Activated naive CD8-positive, alpha-beta T cell treated with anti-CD3 and anti-CD28 coated beads, Interleukin-2, amount 10 ng/mL, durations not matched to agents 7 days and 5 days (primary cell): Measurements from ENCODE around the gene TMED3. TPM values are rescaled to one million over a fixed set of nuclear protein-coding genes. Genes with fewer than 3 reads are reported as not detected.

Experiments used
- ATAC-seq: fragments of 150-1000 bp; cut with Tn5 transposase; one replicate; pipeline ENCODE4 v1.10.0; 2021; ENCODE audit warnings: low read depth, moderate library complexity
- POLR2A ChIA-PET: fragments of 350-600 bp; sonication (Branson Sonifier 250); formaldehyde crosslinking; loops from one replicate; lab custom pipeline; 2021; ENCODE audit warnings: antibody characterized with exemption; lab: Charles Lee
- DNase-seq: peaks from one replicate; pipeline ENCODE4 v3.0.0; 2021
- H3K27ac Mint-ChIP-seq: one replicate; pipeline ENCODE4 v1.8.0; 2022; ENCODE audit warnings: mild to moderate bottlenecking, mixed read lengths
- H3K27me3 Mint-ChIP-seq: one replicate; pipeline ENCODE4 v1.8.0; 2022; ENCODE audit warnings: mild to moderate bottlenecking, moderate library complexity, mixed read lengths
- H3K36me3 Mint-ChIP-seq: one replicate; pipeline ENCODE4 v1.8.0; 2021; ENCODE audit warnings: mild to moderate bottlenecking, mixed read lengths
- H3K4me1 Mint-ChIP-seq: one replicate; pipeline ENCODE4 v1.8.0; 2021; ENCODE audit warnings: mixed read lengths
- H3K4me3 Mint-ChIP-seq: one replicate; pipeline ENCODE4 v1.8.0; 2022; ENCODE audit warnings: mild to moderate bottlenecking, moderate library complexity, mixed read lengths
- H3K9me3 Mint-ChIP-seq: one replicate; pipeline ENCODE4 v1.8.0; 2021; ENCODE audit warnings: mixed read lengths
- total RNA-seq, 2 experiments: library from RNA; stranded (reverse); gene quantifications; one replicate each; pipeline ENCODE4 v1.2.3, GENCODE V29; 2021

The TMED3 gene
- 10 to 100 TPM; 31.8 to 34.2 TPM for total RNA-seq

GRCh38 chr15:79310985-79311900 is at the start of gene TMED3:
Gene TMED3, plus strand, starts transcription at chr15:79311112. Its CDS starts 138 bp downstream, at chr15:79311250.
- Mint-ChIP-seq H3K27ac (peak within 1 kb of the TSS; percentile 86), H3K27me3 (peaks cover 32% of the 10 kb centered on the region), H3K4me1 (peaks cover 29% of the 10 kb centered on the region), H3K9me3 (no peaks in the 10 kb centered on the region), H3K36me3 (peaks cover 23% of the 10 kb centered on the region), H3K4me3 (peak within 1 kb of the TSS; percentile 88)
- ATAC-seq (peak; percentile 99), DNase-seq (peak; percentile 86)
- POLR2A ChIA-PET: interaction anchor here (0.6 to 1.6 kb wide), 4 partner anchors 9 to 387 kb away, joined by 3 to 4 read pairs (median 4); no protein-coding TSS in a partner anchor

GRCh38 chr15:79261836-79262235 is 49.1 kb upstream of the TMED3 start:
- POLR2A ChIA-PET: no interaction called here
- no peak for DNase-seq
- no peak overlapping the region for H3K27ac Mint-ChIP-seq
- no peak overlapping the region for H3K4me3 Mint-ChIP-seq
- no peak for ATAC-seq
- H3K27me3 Mint-ChIP-seq: peaks cover 4% of the 10 kb centered on the region
- no peaks in the 10 kb centered on the region for H3K36me3 Mint-ChIP-seq
- no peaks in the 10 kb centered on the region for H3K9me3 Mint-ChIP-seq
- H3K4me1 Mint-ChIP-seq: no peaks in the 10 kb centered on the region

GRCh38 chr15:79265167-79265566 is 45.7 kb upstream of the TMED3 start:
- ATAC-seq (no peak), DNase-seq (no peak)
- H3K36me3 Mint-ChIP-seq: no peaks in the 10 kb centered on the region
- peaks cover 14% of the 10 kb centered on the region for H3K27me3 Mint-ChIP-seq
- H3K27ac Mint-ChIP-seq: no peak overlapping the region
- no peaks in the 10 kb centered on the region for H3K9me3 Mint-ChIP-seq
- POLR2A ChIA-PET: no interaction called here
- H3K4me3 Mint-ChIP-seq: no peak overlapping the region
- no peaks in the 10 kb centered on the region for H3K4me1 Mint-ChIP-seq

GRCh38 chr15:79265987-79266579 is 44.8 kb upstream of the TMED3 start:
- POLR2A ChIA-PET: no interaction called here
- Mint-ChIP-seq H3K27ac (no peak overlapping the region), H3K9me3 (no peaks in the 10 kb centered on the region), H3K4me3 (no peak overlapping the region), H3K27me3 (peaks cover 19% of the 10 kb centered on the region), H3K4me1 (no peaks in the 10 kb centered on the region), H3K36me3 (no peaks in the 10 kb centered on the region)
- no peak for ATAC-seq
- no peak for DNase-seq

- Mint-ChIP-seq H3K4me3 (peak within 1 kb of the TSS; percentile 11), H3K27ac (no peak within 1 kb of the TSS), H3K9me3 (no peaks in the 10 kb centered on the region), H3K36me3 (no peaks in the 10 kb centered on the region), H3K27me3 (peaks cover 59% of the 10 kb centered on the region), H3K4me1 (no peaks in the 10 kb centered on the region)
- DNase-seq (no peak), ATAC-seq (no peak)
- POLR2A ChIA-PET: no interaction called here
Observed at GRCh38 chr15:79282371-79283251, 28.3 kb upstream of the TMED3 start, which contains the start of gene ANKRD34C. Gene ANKRD34C, plus strand, starts transcription at chr15:79282722. Its CDS starts 10,563 bp downstream, at chr15:79293285.

GRCh38 chr15:79283252-79284048 is 27.5 kb upstream of the TMED3 start:
- Mint-ChIP-seq H3K27ac (no peak overlapping the region), H3K4me1 (no peaks in the 10 kb centered on the region), H3K36me3 (no peaks in the 10 kb centered on the region), H3K9me3 (no peaks in the 10 kb centered on the region), H3K4me3 (peak overlapping the region; percentile 11), H3K27me3 (peaks cover 58% of the 10 kb centered on the region)
- no peak for ATAC-seq
- DNase-seq: peak; percentile 73
- POLR2A ChIA-PET: no interaction called here

GRCh38 chr15:79290642-79291275 is 20.2 kb upstream of the TMED3 start:
- POLR2A ChIA-PET: no interaction called here
- H3K9me3 Mint-ChIP-seq: no peaks in the 10 kb centered on the region
- ATAC-seq: no peak
- no peak overlapping the region for H3K4me3 Mint-ChIP-seq
- peaks cover 10% of the 10 kb centered on the region for H3K27me3 Mint-ChIP-seq
- H3K4me1 Mint-ChIP-seq: peaks cover 4% of the 10 kb centered on the region
- no peaks in the 10 kb centered on the region for H3K36me3 Mint-ChIP-seq
- DNase-seq: no peak
- no peak overlapping the region for H3K27ac Mint-ChIP-seq

- H3K27me3 Mint-ChIP-seq: peaks cover 7% of the 10 kb centered on the region
- POLR2A ChIA-PET: no interaction called here
- DNase-seq (no peak), ATAC-seq (no peak)
- H3K4me3 Mint-ChIP-seq: no peak overlapping the region
- H3K9me3 Mint-ChIP-seq: no peaks in the 10 kb centered on the region
- H3K36me3 Mint-ChIP-seq: no peaks in the 10 kb centered on the region
- H3K27ac Mint-ChIP-seq: no peak overlapping the region
- H3K4me1 Mint-ChIP-seq: peaks cover 4% of the 10 kb centered on the region
Observed at GRCh38 chr15:79292011-79292410, 18.9 kb upstream of the TMED3 start.

- Mint-ChIP-seq H3K36me3 (no peaks in the 10 kb centered on the region), H3K27me3 (peaks cover 17% of the 10 kb centered on the region), H3K4me1 (peaks cover 4% of the 10 kb centered on the region), H3K27ac (no peak overlapping the region), H3K9me3 (no peaks in the 10 kb centered on the region), H3K4me3 (no peak overlapping the region)
- POLR2A ChIA-PET: no interaction called here
- ATAC-seq (no peak), DNase-seq (no peak)
Observed at GRCh38 chr15:79294075-79294474, 16.8 kb upstream of the TMED3 start.

- H3K36me3 Mint-ChIP-seq: no peaks in the 10 kb centered on the region
- ATAC-seq (no peak), DNase-seq (no peak)
- no peaks in the 10 kb centered on the region for H3K4me1 Mint-ChIP-seq
- H3K9me3 Mint-ChIP-seq: no peaks in the 10 kb centered on the region
- POLR2A ChIA-PET: no interaction called here
- H3K4me3 Mint-ChIP-seq: no peak overlapping the region
- H3K27me3 Mint-ChIP-seq: peaks cover 31% of the 10 kb centered on the region
- H3K27ac Mint-ChIP-seq: no peak overlapping the region
Observed at GRCh38 chr15:79296583-79296982, 14.3 kb upstream of the TMED3 start.

- Mint-ChIP-seq H3K4me1 (no peaks in the 10 kb centered on the region), H3K4me3 (no peak overlapping the region), H3K27ac (no peak overlapping the region), H3K27me3 (peaks cover 54% of the 10 kb centered on the region), H3K36me3 (no peaks in the 10 kb centered on the region), H3K9me3 (no peaks in the 10 kb centered on the region)
- POLR2A ChIA-PET: no interaction called here
- no peak for ATAC-seq
- no peak for DNase-seq
Observed at GRCh38 chr15:79299126-79299840, 11.6 kb upstream of the TMED3 start.

GRCh38 chr15:79299841-79300235 is 11.1 kb upstream of the TMED3 start:
- ATAC-seq (no peak), DNase-seq (no peak)
- Mint-ChIP-seq H3K27me3 (peaks cover 59% of the 10 kb centered on the region), H3K9me3 (no peaks in the 10 kb centered on the region), H3K4me3 (no peak overlapping the region), H3K27ac (no peak overlapping the region), H3K4me1 (no peaks in the 10 kb centered on the region), H3K36me3 (no peaks in the 10 kb centered on the region)
- POLR2A ChIA-PET: no interaction called here
